CD4-positive, alpha-beta memory T cell (primary cell): ENCODE data around the gene HSPA12A. TPM values are rescaled to one million over a fixed set of nuclear protein-coding genes. Genes with fewer than 3 reads are reported as not detected.

Experiments
- CTCF ChIA-PET: fragments of 350-600 bp; sonication (Branson Sonifier 250); formaldehyde crosslinking; loops from one replicate; lab custom pipeline; 2021; ENCODE audit warnings: inconsistent platforms; ENCODE audit not compliant: partially characterized antibody; lab: Charles Lee
- POLR2A ChIA-PET: fragments of 350-600 bp; sonication (Branson Sonifier 250); formaldehyde crosslinking; loops from one replicate; lab custom pipeline; 2021; ENCODE audit not compliant: partially characterized antibody; lab: Charles Lee
- DNase-seq, 5 donors: peaks; one replicate each; pipeline versions ENCODE4 v3.0.0 to v3.0.0-alpha.2; 2020 to 2022; ENCODE audit warnings: mixed read lengths in 1 of 5
- H3K27ac ChIP-seq: one replicate; pipeline ENCODE4 v1.7.0; 2013; ENCODE audit warnings: low read depth, low read length
- H3K27me3 ChIP-seq: 2 replicates; pipeline ENCODE4 v1.7.0; 2013; ENCODE audit warnings: mild to moderate bottlenecking, low read length, moderate library complexity; ENCODE audit not compliant: insufficient read depth
- H3K36me3 ChIP-seq: 2 replicates; pipeline ENCODE4 v1.7.0; 2013; ENCODE audit warnings: mild to moderate bottlenecking, low read length, moderate library complexity; ENCODE audit not compliant: insufficient read depth
- H3K4me1 ChIP-seq: 2 replicates; pipeline ENCODE4 v1.7.0; 2013; ENCODE audit warnings: mild to moderate bottlenecking, low read length, moderate library complexity; ENCODE audit not compliant: insufficient read depth
- H3K4me3 ChIP-seq, 2 donors: one replicate each; pipeline ENCODE4 v1.7.0; 2013; ENCODE audit warnings: low read length in 2 of 2, mild to moderate bottlenecking in 1 of 2
- H3K9me3 ChIP-seq, 2 donors: one replicate each; pipeline ENCODE4 v1.7.0; 2013; ENCODE audit warnings: low read length in 2 of 2, control low read depth in 1 of 2; ENCODE audit not compliant: control insufficient read depth in 1 of 2
- H3K27ac Mint-ChIP-seq, 7 donors: one replicate each; pipeline ENCODE4 v1.8.0; 2020 to 2021; ENCODE audit warnings: mixed read lengths in 7 of 7, mild to moderate bottlenecking in 6 of 7, inconsistent platforms in 3 of 7, moderate library complexity in 3 of 7
- H3K27me3 Mint-ChIP-seq, 2 donors: one replicate each; pipeline ENCODE4 v1.8.0; 2020 to 2021; ENCODE audit warnings: mixed read lengths in 2 of 2
- H3K36me3 Mint-ChIP-seq, 2 donors: one replicate each; pipeline ENCODE4 v1.8.0; 2020 to 2021; ENCODE audit warnings: mixed read lengths in 2 of 2, inconsistent platforms in 1 of 2, mild to moderate bottlenecking in 1 of 2
- H3K4me1 Mint-ChIP-seq, 4 donors: one replicate each; pipeline ENCODE4 v1.8.0; 2020 to 2021; ENCODE audit warnings: mixed read lengths in 4 of 4, mild to moderate bottlenecking in 1 of 4
- H3K4me3 Mint-ChIP-seq, 8 donors: one replicate each; pipeline ENCODE4 v1.8.0; 2020 to 2021; ENCODE audit warnings: mixed read lengths in 8 of 8, mild to moderate bottlenecking in 7 of 8, moderate library complexity in 6 of 8, inconsistent platforms in 3 of 8
- H3K9me3 Mint-ChIP-seq, 8 donors: one replicate each; pipeline ENCODE4 v1.8.0; 2020 to 2021; ENCODE audit warnings: mixed read lengths in 8 of 8, mild to moderate bottlenecking in 5 of 8, inconsistent platforms in 3 of 8, moderate library complexity in 1 of 8
- intact Hi-C: fragments of 100-400 bp; cut with micrococcal nuclease; formaldehyde crosslinking; loops from one replicate; pipeline ENCODE4 v1.15.1; 2023
- polyA plus RNA-seq, 2 donors: library from polyadenylated mRNA; unstranded; fragments of 300-500 nt; fragmentation: Illumina TruSeq; gene quantifications; one replicate each; pipeline ENCODE4 v1.2.3, GENCODE V29; 2021
- total RNA-seq, 2 experiments: library from RNA; stranded (reverse); gene quantifications; one replicate each; pipeline ENCODE4 v1.2.3, GENCODE V29; 2021

HSPA12A gene
- total and polyA plus RNA-seq, 4 experiments from 2014 or later = 0.14 to 0.64 (median 0.36) TPM; not detected in 1

DNA sequence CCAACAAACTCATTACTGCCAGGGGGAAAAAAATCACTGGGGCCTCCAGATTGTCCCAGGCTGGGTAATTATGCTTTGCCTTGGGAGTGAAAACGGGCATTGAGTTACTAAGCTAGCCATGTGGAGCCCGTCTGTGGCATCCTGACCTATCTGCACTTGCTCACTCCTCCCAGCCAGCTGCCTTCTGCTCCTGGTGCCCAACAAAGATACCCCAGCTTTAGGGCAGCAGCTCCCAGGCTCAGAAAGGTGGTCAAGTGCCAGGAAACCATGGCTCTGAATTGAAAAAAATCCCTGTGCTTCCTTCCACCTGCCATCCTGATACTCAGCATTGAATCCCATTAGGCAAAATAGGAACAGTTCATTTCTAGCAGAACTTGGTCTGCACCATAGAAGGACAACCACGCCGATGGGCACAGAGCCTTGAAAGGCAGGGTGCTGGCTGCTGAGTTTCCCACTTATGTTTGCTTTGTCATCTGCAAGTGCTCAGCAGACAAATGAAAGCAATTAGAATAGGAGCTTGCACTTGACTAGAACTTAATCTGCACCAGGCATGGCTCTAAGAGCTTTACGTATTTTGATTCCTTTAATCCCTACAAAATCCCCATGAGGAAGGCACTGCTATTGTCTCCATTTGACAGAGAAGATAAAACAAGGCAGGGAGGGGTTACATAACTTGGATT, 42.8 kb downstream of the HSPA12A start:
- no peak overlapping the region for H3K4me3 Mint-ChIP-seq
- peaks cover 0 to 4% (median 0%) of the 10 kb centered on the region in 8 donors for H3K9me3 Mint-ChIP-seq
- CTCF ChIA-PET = interaction anchor here (1.7 kb wide), 1 partner anchor 89 kb away, joined by 5 read pairs; no protein-coding TSS in a partner anchor
- H3K9me3 ChIP-seq = no peaks in the 10 kb centered on the region
- H3K4me1 ChIP-seq = no peaks in the 10 kb centered on the region
- intact Hi-C loops = no loop called here
- H3K27ac Mint-ChIP-seq = no peak overlapping the region
- no peaks in the 10 kb centered on the region for H3K27me3 ChIP-seq
- no peaks in the 10 kb centered on the region for H3K36me3 Mint-ChIP-seq
- no peak overlapping the region for H3K4me3 ChIP-seq
- no peaks in the 10 kb centered on the region for H3K4me1 Mint-ChIP-seq
- H3K27me3 Mint-ChIP-seq = peaks cover 27 to 28% of the 10 kb centered on the region in 2 donors
- DNase-seq = no peak
- POLR2A ChIA-PET = no interaction called here
- H3K27ac ChIP-seq = no peak overlapping the region
- no peaks in the 10 kb centered on the region for H3K36me3 ChIP-seq

GRCh38 chr10:116699049-116699448, 43.3 kb downstream of the HSPA12A start:
- Mint-ChIP-seq H3K36me3 (no peaks in the 10 kb centered on the region), H3K4me1 (no peaks in the 10 kb centered on the region), H3K27me3 (peaks cover 27 to 29% of the 10 kb centered on the region in 2 donors), H3K9me3 (peaks cover 0 to 4% (median 0%) of the 10 kb centered on the region in 8 donors), H3K27ac (no peak overlapping the region), H3K4me3 (peak overlapping the region in 1 of 8 donors; percentile 1)
- no peaks in the 10 kb centered on the region for H3K36me3 ChIP-seq
- ChIA-PET POLR2A (no interaction called here), CTCF (no interaction called here)
- no peak overlapping the region for H3K4me3 ChIP-seq
- no peaks in the 10 kb centered on the region for H3K9me3 ChIP-seq
- H3K27ac ChIP-seq = no peak overlapping the region
- no peak for DNase-seq
- no peaks in the 10 kb centered on the region for H3K27me3 ChIP-seq
- intact Hi-C loops = no loop called here
- H3K4me1 ChIP-seq = no peaks in the 10 kb centered on the region

- no peak overlapping the region for H3K27ac ChIP-seq
- ChIA-PET CTCF (no interaction called here), POLR2A (no interaction called here)
- Mint-ChIP-seq H3K4me3 (no peak overlapping the region), H3K4me1 (no peaks in the 10 kb centered on the region), H3K27ac (no peak overlapping the region), H3K36me3 (no peaks in the 10 kb centered on the region), H3K9me3 (peaks cover 0 to 4% (median 0%) of the 10 kb centered on the region in 8 donors), H3K27me3 (peaks cover 28 to 29% of the 10 kb centered on the region in 2 donors)
- DNase-seq = no peak
- H3K36me3 ChIP-seq = no peaks in the 10 kb centered on the region
- H3K9me3 ChIP-seq = no peaks in the 10 kb centered on the region
- H3K27me3 ChIP-seq = no peaks in the 10 kb centered on the region
- no peaks in the 10 kb centered on the region for H3K4me1 ChIP-seq
- H3K4me3 ChIP-seq = no peak overlapping the region
- intact Hi-C loops = no loop called here
Observed at GRCh38 chr10:116698364-116698763, 44.0 kb downstream of the HSPA12A start.

- Histone ChIP-seq H3K27me3 (no peaks in the 10 kb centered on the region), H3K9me3 (no peaks in the 10 kb centered on the region), H3K27ac (no peak overlapping the region), H3K36me3 (no peaks in the 10 kb centered on the region), H3K4me3 (no peak overlapping the region), H3K4me1 (no peaks in the 10 kb centered on the region)
- H3K9me3 Mint-ChIP-seq = peaks cover 0 to 4% (median 0%) of the 10 kb centered on the region in 8 donors
- no peak overlapping the region for H3K4me3 Mint-ChIP-seq
- no peaks in the 10 kb centered on the region for H3K4me1 Mint-ChIP-seq
- peaks cover 28 to 29% of the 10 kb centered on the region in 2 donors for H3K27me3 Mint-ChIP-seq
- no peak for DNase-seq
- ChIA-PET POLR2A (no interaction called here), CTCF (no interaction called here)
- H3K36me3 Mint-ChIP-seq = no peaks in the 10 kb centered on the region
- intact Hi-C loops = no loop called here
- H3K27ac Mint-ChIP-seq = no peak overlapping the region
Observed at GRCh38 chr10:116697816-116698215, 44.5 kb downstream of the HSPA12A start.

- ChIA-PET POLR2A (no interaction called here), CTCF (no interaction called here)
- Mint-ChIP-seq H3K4me3 (no peak overlapping the region), H3K27me3 (peaks cover 24 to 26% of the 10 kb centered on the region in 2 donors), H3K4me1 (no peaks in the 10 kb centered on the region), H3K36me3 (no peaks in the 10 kb centered on the region), H3K27ac (no peak overlapping the region), H3K9me3 (peaks cover 0 to 4% (median 0%) of the 10 kb centered on the region in 8 donors)
- Histone ChIP-seq H3K4me3 (no peak overlapping the region), H3K4me1 (no peaks in the 10 kb centered on the region), H3K27ac (no peak overlapping the region), H3K36me3 (no peaks in the 10 kb centered on the region), H3K27me3 (no peaks in the 10 kb centered on the region), H3K9me3 (no peaks in the 10 kb centered on the region)
- DNase-seq = no peak
- intact Hi-C loops = no loop called here
Observed at GRCh38 chr10:116696919-116697318, 45.4 kb downstream of the HSPA12A start.

- Mint-ChIP-seq H3K4me3 (no peak overlapping the region), H3K36me3 (no peaks in the 10 kb centered on the region), H3K9me3 (peaks cover 0 to 2% (median 0%) of the 10 kb centered on the region in 8 donors), H3K27me3 (peaks cover 16 to 31% of the 10 kb centered on the region in 2 donors), H3K4me1 (no peaks in the 10 kb centered on the region), H3K27ac (no peak overlapping the region)
- POLR2A ChIA-PET = no interaction called here
- DNase-seq = no peak
- Histone ChIP-seq H3K4me3 (no peak overlapping the region), H3K4me1 (no peaks in the 10 kb centered on the region), H3K9me3 (no peaks in the 10 kb centered on the region), H3K27me3 (no peaks in the 10 kb centered on the region), H3K36me3 (no peaks in the 10 kb centered on the region), H3K27ac (no peak overlapping the region)
- intact Hi-C loops = no loop called here
- CTCF ChIA-PET = no interaction called here
Observed at GRCh38 chr10:116694927-116695268, 47.5 kb downstream of the HSPA12A start.

DNA sequence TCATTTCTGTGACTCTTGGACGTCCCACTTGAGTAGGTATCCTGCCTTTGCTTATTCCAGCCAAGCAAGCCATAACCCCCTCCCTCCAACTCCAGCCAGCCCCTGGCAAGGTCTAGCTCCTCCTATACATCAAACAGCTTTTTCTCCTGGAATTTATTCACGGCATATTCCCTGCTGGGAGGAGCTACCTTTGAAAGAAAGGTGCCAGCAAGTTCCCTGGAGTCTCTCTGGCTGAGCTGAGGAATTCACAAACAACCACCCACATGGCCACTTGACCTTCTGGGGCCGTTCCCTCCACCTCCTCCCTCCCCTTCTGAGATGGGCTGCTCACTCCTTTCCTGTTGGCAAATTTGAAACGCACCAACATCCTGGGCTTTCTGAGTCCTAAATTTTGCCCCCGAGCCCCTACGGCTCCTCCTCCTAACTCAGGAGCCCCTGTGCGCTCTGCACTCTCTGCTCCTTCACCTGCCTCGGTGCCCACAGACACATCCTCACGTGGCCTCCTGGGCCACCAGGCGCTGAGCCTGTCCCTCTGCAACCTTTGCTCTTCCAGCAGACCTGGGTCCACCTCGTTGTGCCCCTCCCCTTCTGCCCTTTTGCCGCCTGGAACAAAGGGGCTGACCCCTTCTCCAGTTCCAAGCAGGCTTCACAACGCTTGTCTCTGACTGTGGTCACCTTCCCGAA, 48.0 kb downstream of the HSPA12A start:
- intact Hi-C loops = no loop called here
- Mint-ChIP-seq H3K4me3 (no peak overlapping the region), H3K4me1 (no peaks in the 10 kb centered on the region), H3K27me3 (peaks cover 16 to 33% of the 10 kb centered on the region in 2 donors), H3K9me3 (peaks cover 0 to 2% (median 0%) of the 10 kb centered on the region in 8 donors), H3K36me3 (no peaks in the 10 kb centered on the region), H3K27ac (no peak overlapping the region)
- H3K27ac ChIP-seq = no peak overlapping the region
- POLR2A ChIA-PET = no interaction called here
- H3K9me3 ChIP-seq = no peaks in the 10 kb centered on the region
- CTCF ChIA-PET = interaction anchor here (0.7 kb wide), 1 partner anchor 13 kb away, joined by 3 read pairs; no protein-coding TSS in a partner anchor
- no peaks in the 10 kb centered on the region for H3K36me3 ChIP-seq
- no peak for DNase-seq
- H3K4me1 ChIP-seq = no peaks in the 10 kb centered on the region
- no peaks in the 10 kb centered on the region for H3K27me3 ChIP-seq
- H3K4me3 ChIP-seq = no peak overlapping the region
